WTC11 (cell line): Measurements from ENCODE around the gene CNTRL. TPM values are rescaled to one million over a fixed set of nuclear protein-coding genes. Genes with fewer than 3 reads are reported as not detected.
"Not testable (repeated sequence)": the region's sequence is repeated elsewhere in the genome, so short reads cannot be mapped to it uniquely, and the experiment has no call there.

ENCODE experiments used
- ATAC-seq: fragments of 200-7000 bp; cut with Tn5 transposase; 2 replicates; pipeline ENCODE4 v1.10.0; 2021; ENCODE audit warnings: mild to moderate bottlenecking, moderate library complexity
- CTCF ChIA-PET: fragments of 300-600 bp; sonication (Branson Sonifier 250); formaldehyde crosslinking; loops from one replicate; lab custom pipeline; 2021; ENCODE audit warnings: antibody characterized with exemption; lab: Charles Lee
- POLR2A ChIA-PET: fragments of 350-600 bp; sonication (Branson Sonifier 250); formaldehyde crosslinking; loops from one replicate; lab custom pipeline; 2021; ENCODE audit warnings: antibody characterized with exemption; lab: Charles Lee
- DNase-seq: peaks from one replicate; pipeline ENCODE4 v3.0.0; 2021; ENCODE audit warnings: low spot score
- H3K27ac Mint-ChIP-seq: 2 replicates; pipeline ENCODE4 v1.8.0; 2021; ENCODE audit warnings: mixed read lengths
- H3K27me3 Mint-ChIP-seq: 2 replicates; pipeline ENCODE4 v1.8.0; 2021; ENCODE audit warnings: low read depth, mild to moderate bottlenecking, moderate library complexity, mixed read lengths
- H3K36me3 Mint-ChIP-seq: 2 replicates; pipeline ENCODE4 v1.8.0; 2021; ENCODE audit warnings: mixed read lengths
- H3K4me1 Mint-ChIP-seq: 2 replicates; pipeline ENCODE4 v1.8.0; 2022; ENCODE audit warnings: mixed read lengths
- H3K4me3 Mint-ChIP-seq: 2 replicates; pipeline ENCODE4 v1.8.0; 2021; ENCODE audit warnings: mild to moderate bottlenecking, moderate library complexity, mixed read lengths
- H3K9me3 Mint-ChIP-seq: 2 replicates; pipeline ENCODE4 v1.8.0; 2021; ENCODE audit warnings: mixed read lengths
- ATF1 ChIP-seq: sonication (generic); formaldehyde crosslinking; IDR thresholded peaks from 2 replicates; pipeline ENCODE4 v1.8.1; 2023; ENCODE audit warnings: mild to moderate bottlenecking, moderate library complexity, missing genetic modification reagents
- CREM ChIP-seq: sonication (generic); formaldehyde crosslinking; IDR thresholded peaks from 2 replicates; pipeline ENCODE4 v1.8.1; 2022; ENCODE audit warnings: mild to moderate bottlenecking, missing genetic modification reagents, moderate library complexity
- ELF4 ChIP-seq: sonication (generic); formaldehyde crosslinking; IDR thresholded peaks from 2 replicates; pipeline ENCODE4 v1.8.1; 2022; ENCODE audit warnings: low read depth, mild to moderate bottlenecking, moderate library complexity, missing genetic modification reagents
- EMX1 ChIP-seq: fragments of 250-450 bp; sonication (Bioruptor Pico); IDR thresholded peaks from 2 replicates; pipeline ENCODE4 v1.8.0; 2021; ENCODE audit warnings: mild to moderate bottlenecking
- FOXJ3 ChIP-seq: sonication (generic); formaldehyde crosslinking; IDR thresholded peaks from 2 replicates; pipeline ENCODE4 v1.9.0; 2021; ENCODE audit warnings: missing genetic modification reagents, mild to moderate bottlenecking, borderline replicate concordance
- GABPB1 ChIP-seq: sonication (generic); formaldehyde crosslinking; IDR thresholded peaks from 2 replicates; pipeline ENCODE4 v1.8.1; 2023; ENCODE audit warnings: mild to moderate bottlenecking, missing genetic modification reagents
- IRF2 ChIP-seq: sonication (generic); formaldehyde crosslinking; IDR thresholded peaks from 2 replicates; pipeline ENCODE4 v1.8.0; 2022; ENCODE audit warnings: low read depth, missing genetic modification reagents, borderline replicate concordance
- OVOL2 ChIP-seq: fragments of 250-450 bp; sonication (Bioruptor Pico); IDR thresholded peaks from 2 replicates; pipeline ENCODE4 v1.9.0; 2021; ENCODE audit warnings: mild to moderate bottlenecking, borderline replicate concordance
- ZBTB21 ChIP-seq: sonication (generic); formaldehyde crosslinking; IDR thresholded peaks from 2 replicates; pipeline ENCODE4 v1.8.1; 2023; ENCODE audit warnings: mild to moderate bottlenecking, missing genetic modification reagents, borderline replicate concordance
- total RNA-seq: library from RNA; stranded (reverse); gene quantifications from 3 replicates; pipeline ENCODE4 v1.2.3, GENCODE V29; 2021
- TF ChIP-seq, protein P1 (sequence below): fragments of 250-450 bp; sonication (Bioruptor Pico); IDR thresholded peaks from 2 replicates; pipeline ENCODE4 v1.9.0; 2021; ENCODE audit warnings: mild to moderate bottlenecking, borderline replicate concordance
- TF ChIP-seq, protein P2 (sequence below): fragments of 250-450 bp; sonication (Bioruptor Pico); conservative IDR thresholded peaks from 2 replicates; pipeline ENCODE4 v1.9.0; 2021; ENCODE audit warnings: mild to moderate bottlenecking
- TF ChIP-seq, protein P3 (sequence below): sonication (generic); formaldehyde crosslinking; IDR thresholded peaks from 2 replicates; pipeline ENCODE4 v1.8.1; 2023; ENCODE audit warnings: mild to moderate bottlenecking, moderate library complexity, missing genetic modification reagents
- TF ChIP-seq, protein P4 (sequence below): sonication (generic); formaldehyde crosslinking; IDR thresholded peaks from 2 replicates; pipeline ENCODE4 v1.8.1; 2022; ENCODE audit warnings: missing genetic modification reagents, borderline replicate concordance

CNTRL gene
- total RNA-seq, 1 experiment from 2014 or later = 13.3 TPM

DNA sequence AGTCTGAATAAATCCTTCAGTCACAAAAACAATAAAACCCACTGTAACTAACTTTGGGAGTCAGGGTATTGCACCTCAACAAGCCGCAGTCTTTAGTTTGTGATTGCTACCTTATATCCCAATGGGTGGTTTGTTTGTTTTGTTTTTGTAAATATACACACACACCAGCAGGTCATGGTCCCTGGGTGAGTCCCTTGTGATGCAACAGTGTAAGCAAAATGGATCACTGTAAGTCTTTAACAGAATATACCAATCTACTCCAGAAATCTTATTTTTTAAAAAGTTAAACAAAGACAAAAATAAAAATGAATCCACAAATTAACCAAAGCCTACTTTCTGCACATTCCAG lies 104.6 kb downstream of the CNTRL start:
- peaks cover 21% of the 10 kb centered on the region for H3K36me3 Mint-ChIP-seq
- H3K4me3 Mint-ChIP-seq, DNase-seq, ATAC-seq: not testable (repeated sequence)
- TF ChIP-seq GABPB1 (CRISPR knock-in tag) = peak; percentile 93
- TF ChIP-seq, all 79 proteins: peak for 1; not testable (repeated sequence) for 78
- H3K27me3 Mint-ChIP-seq, CTCF ChIA-PET, H3K9me3 Mint-ChIP-seq, POLR2A ChIA-PET, H3K4me1 Mint-ChIP-seq, H3K27ac Mint-ChIP-seq: not testable (repeated sequence)

DNA sequence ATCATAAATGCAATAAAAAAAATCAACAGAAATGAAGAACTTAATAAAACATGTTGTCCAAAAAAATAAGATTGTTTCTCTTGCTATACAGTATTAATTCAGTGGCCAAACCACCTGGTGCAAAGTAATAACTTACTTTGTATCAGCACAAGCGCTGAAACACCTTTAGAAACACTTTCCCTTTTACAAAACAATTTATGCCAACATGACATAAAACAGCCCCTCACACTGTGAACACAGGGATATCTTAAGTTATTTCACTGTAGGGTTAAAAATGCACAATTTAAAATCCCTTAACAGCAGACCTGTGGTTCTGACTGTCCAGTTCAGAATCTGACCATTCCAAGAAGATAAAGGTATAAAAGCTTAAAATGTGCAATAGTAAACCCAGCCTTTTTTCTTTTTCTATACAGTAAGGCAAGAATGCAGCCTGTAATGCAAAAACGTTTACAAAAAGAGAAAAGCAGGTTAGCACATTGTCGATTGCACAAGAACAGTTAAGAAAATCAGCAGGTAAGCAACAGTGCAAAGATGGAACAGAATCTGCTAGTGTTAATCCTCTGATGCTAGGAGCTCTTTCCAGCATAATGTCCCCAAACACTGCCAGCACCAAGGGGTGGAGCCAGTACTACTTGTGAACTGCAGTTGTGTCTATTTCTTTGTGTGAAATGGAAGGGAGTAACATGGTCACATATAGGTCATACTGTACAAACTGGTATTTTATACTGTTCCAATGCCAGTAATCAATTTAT lies 105.4 kb downstream of the CNTRL start:
- Mint-ChIP-seq H3K36me3 (peaks cover 21% of the 10 kb centered on the region), H3K27ac (no peak overlapping the region), H3K9me3 (no peaks in the 10 kb centered on the region), H3K4me3 (no peak overlapping the region), H3K4me1 (no peaks in the 10 kb centered on the region), H3K27me3 (no peaks in the 10 kb centered on the region)
- POLR2A ChIA-PET = no interaction called here
- ATAC-seq (no peak), DNase-seq (no peak)
- TF ChIP-seq FOXJ3 (CRISPR knock-in tag) (no peak), ATF1 (CRISPR knock-in tag) (no peak), ELF4 (no peak)
- TF ChIP-seq, protein P1, sequence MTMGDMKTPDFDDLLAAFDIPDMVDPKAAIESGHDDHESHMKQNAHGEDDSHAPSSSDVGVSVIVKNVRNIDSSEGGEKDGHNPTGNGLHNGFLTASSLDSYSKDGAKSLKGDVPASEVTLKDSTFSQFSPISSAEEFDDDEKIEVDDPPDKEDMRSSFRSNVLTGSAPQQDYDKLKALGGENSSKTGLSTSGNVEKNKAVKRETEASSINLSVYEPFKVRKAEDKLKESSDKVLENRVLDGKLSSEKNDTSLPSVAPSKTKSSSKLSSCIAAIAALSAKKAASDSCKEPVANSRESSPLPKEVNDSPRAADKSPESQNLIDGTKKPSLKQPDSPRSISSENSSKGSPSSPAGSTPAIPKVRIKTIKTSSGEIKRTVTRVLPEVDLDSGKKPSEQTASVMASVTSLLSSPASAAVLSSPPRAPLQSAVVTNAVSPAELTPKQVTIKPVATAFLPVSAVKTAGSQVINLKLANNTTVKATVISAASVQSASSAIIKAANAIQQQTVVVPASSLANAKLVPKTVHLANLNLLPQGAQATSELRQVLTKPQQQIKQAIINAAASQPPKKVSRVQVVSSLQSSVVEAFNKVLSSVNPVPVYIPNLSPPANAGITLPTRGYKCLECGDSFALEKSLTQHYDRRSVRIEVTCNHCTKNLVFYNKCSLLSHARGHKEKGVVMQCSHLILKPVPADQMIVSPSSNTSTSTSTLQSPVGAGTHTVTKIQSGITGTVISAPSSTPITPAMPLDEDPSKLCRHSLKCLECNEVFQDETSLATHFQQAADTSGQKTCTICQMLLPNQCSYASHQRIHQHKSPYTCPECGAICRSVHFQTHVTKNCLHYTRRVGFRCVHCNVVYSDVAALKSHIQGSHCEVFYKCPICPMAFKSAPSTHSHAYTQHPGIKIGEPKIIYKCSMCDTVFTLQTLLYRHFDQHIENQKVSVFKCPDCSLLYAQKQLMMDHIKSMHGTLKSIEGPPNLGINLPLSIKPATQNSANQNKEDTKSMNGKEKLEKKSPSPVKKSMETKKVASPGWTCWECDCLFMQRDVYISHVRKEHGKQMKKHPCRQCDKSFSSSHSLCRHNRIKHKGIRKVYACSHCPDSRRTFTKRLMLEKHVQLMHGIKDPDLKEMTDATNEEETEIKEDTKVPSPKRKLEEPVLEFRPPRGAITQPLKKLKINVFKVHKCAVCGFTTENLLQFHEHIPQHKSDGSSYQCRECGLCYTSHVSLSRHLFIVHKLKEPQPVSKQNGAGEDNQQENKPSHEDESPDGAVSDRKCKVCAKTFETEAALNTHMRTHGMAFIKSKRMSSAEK = no peak
- TF ChIP-seq, protein P2, sequence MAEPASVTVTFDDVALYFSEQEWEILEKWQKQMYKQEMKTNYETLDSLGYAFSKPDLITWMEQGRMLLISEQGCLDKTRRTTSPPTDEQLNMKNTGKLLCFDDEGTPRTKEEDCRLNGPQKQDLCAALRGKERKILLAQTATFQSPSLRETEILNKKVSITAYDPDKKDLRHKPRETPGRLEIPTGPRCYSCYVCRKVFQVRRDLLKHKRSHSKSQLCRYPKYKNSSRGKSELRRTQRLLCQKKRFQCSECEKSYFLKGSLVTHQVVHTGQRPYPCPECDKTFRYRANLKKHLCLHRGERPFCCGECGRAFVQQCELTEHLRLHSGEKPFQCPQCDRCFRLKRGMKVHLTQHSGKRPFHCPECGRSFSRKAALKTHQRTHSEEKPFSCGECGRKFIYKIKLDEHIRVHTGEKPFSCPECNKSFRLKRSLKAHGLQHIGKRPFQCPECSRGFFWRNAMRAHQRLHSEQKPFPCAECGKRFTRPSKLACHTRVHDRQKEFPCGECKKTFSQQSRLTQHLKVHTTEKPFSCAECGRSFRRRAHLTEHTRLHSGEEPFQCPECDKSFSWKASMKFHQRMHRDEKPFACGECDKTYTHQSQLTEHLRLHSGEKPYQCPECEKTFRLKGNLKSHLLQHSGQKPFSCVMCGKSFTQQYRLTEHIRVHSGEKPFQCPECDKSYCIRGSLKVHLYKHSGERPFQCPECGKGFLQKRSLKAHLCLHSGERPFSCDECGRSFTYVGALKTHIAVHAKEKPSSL (CRISPR knock-in tag) = no peak
- CTCF ChIA-PET = no interaction called here

DNA sequence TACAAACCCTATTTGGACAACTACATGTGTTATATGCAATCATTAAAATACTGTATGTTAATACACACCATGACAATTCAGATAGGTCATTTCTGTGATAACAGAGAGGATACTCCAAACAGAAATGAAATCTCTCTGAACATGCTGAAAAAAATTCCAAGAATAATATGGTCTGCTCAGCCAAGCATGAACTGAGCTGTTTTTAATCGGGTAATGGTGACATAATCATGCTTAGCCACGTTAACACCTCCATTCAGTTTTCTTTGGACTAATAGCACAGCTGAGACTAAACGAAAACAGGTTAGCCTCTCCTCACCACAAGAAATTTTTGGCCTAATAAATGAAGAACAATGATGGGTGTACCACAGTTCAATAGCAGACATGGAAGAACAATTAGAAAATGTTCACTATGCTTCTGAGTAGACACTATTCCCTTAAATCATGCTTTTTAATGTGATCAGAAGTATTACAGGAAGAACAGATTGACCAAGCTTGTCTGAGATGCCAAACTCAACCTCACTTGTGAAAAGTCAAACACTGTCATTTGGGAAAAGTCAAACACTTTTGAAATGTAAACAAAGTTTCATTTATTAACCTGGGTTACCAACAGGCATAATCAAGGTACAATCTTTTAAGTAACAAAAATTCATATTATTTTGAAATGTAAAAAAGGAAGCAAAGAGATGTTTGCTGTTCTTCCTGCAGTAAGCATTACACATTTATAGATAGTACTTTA lies 107.5 kb downstream of the CNTRL start:
- H3K4me1 Mint-ChIP-seq = no peaks in the 10 kb centered on the region
- H3K9me3 Mint-ChIP-seq = no peaks in the 10 kb centered on the region
- no peaks in the 10 kb centered on the region for H3K27me3 Mint-ChIP-seq
- ATAC-seq = no peak
- no peak overlapping the region for H3K4me3 Mint-ChIP-seq
- DNase-seq = no peak
- POLR2A ChIA-PET = no interaction called here
- CTCF ChIA-PET = interaction anchor here (0.6 to 0.7 kb wide), 2 partner anchors 25 to 452 kb away, joined by 3 read pairs; no protein-coding TSS in a partner anchor
- peaks cover 21% of the 10 kb centered on the region for H3K36me3 Mint-ChIP-seq
- H3K27ac Mint-ChIP-seq = no peak overlapping the region
- TF ChIP-seq, protein P1 = no peak
- TF ChIP-seq, protein P3, sequence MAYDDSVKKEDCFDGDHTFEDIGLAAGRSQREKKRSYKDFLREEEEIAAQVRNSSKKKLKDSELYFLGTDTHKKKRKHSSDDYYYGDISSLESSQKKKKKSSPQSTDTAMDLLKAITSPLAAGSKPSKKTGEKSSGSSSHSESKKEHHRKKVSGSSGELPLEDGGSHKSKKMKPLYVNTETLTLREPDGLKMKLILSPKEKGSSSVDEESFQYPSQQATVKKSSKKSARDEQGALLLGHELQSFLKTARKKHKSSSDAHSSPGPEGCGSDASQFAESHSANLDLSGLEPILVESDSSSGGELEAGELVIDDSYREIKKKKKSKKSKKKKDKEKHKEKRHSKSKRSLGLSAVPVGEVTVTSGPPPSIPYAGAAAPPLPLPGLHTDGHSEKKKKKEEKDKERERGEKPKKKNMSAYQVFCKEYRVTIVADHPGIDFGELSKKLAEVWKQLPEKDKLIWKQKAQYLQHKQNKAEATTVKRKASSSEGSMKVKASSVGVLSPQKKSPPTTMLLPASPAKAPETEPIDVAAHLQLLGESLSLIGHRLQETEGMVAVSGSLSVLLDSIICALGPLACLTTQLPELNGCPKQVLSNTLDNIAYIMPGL = no peak
- TF ChIP-seq, protein P4, sequence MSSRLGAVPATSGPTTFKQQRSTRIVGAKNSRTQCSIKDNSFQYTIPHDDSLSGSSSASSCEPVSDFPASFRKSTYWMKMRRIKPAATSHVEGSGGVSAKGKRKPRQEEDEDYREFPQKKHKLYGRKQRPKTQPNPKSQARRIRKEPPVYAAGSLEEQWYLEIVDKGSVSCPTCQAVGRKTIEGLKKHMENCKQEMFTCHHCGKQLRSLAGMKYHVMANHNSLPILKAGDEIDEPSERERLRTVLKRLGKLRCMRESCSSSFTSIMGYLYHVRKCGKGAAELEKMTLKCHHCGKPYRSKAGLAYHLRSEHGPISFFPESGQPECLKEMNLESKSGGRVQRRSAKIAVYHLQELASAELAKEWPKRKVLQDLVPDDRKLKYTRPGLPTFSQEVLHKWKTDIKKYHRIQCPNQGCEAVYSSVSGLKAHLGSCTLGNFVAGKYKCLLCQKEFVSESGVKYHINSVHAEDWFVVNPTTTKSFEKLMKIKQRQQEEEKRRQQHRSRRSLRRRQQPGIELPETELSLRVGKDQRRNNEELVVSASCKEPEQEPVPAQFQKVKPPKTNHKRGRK (CRISPR knock-in tag) = no peak
- TF ChIP-seq IRF2 (no peak), EMX1 (no peak), CREM (CRISPR knock-in tag) (no peak), ZBTB21 (CRISPR knock-in tag) (no peak), OVOL2 (CRISPR knock-in tag) (no peak)
